GM23248 (cell line): ENCODE results near the gene TUBAL3.

ENCODE experiments used
- EZH2 ChIP-seq: fragments of 200-600 bp; sonication (generic); IDR thresholded peaks from 2 replicates; pipeline ENCODE4 v1.6.1; 2018; ENCODE audit warnings: antibody characterized with exemption, mild to moderate bottlenecking; ENCODE audit not compliant: insufficient read depth, poor library complexity, severe bottlenecking
- EZH2phosphoT487 ChIP-seq: fragments of 200-600 bp; sonication (generic); IDR thresholded peaks from 2 replicates; pipeline ENCODE4 v1.6.1; 2018; ENCODE audit warnings: antibody characterized with exemption, moderate library complexity, mild to moderate bottlenecking, low read depth; ENCODE audit not compliant: insufficient read depth

DNA sequence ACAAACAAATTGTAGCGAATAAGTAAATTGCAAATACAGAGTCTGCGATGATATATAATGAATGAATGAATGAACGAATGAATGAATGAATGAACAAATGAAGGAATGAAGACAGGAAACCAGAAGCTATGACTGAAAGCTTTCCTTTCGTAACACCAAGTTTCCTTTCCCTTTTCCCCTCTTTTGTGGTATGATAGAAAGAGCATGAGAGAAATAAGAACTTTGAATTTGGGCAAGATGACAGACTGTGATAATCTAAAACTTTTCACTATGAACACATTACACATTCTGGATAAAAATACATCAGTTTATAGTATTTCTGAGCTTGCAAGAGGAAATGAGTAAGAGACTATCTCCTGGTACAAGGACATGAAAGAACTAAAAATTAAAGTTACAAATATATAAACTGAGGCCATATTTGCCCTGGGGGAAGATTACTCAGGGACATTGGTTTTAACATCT, 48.3 kb downstream of the TUBAL3 start:
- TF ChIP-seq EZH2, result no peak
- TF ChIP-seq EZH2phosphoT487, result no peak
